Type B pancreatic cell (in vitro differentiated cells): ENCODE results near the gene SLX4IP. TPM values are rescaled to one million over a fixed set of nuclear protein-coding genes. Genes with fewer than 3 reads are reported as not detected.

Experiments used
- microRNA-seq: library from miRNA; unstranded; fragments of <30 nt; microRNA quantifications from one replicate; pipeline ENCODE4, GENCODE V29; 2020
- total RNA-seq: library from RNA; stranded (reverse); gene quantifications from 2 replicates; pipeline ENCODE4 v1.2.1, GENCODE V29; 2021; ENCODE audit warnings: low replicate concordance

The SLX4IP gene
- total RNA-seq, 1 donor from 2014 or later, result 8.5 TPM

Small RNA genes within 50 kb of the gene (microRNA-seq; reads per million reads assigned to microRNA genes)
- gene MIR6870, result not detected

Other genes with a start within 250 kb of the SLX4IP start
- 8.1 and 12.5 TPM in 2 replicates for gene SNAP25, start 216.5 kb upstream of the SLX4IP start, total RNA-seq
- gene MKKS, start 1.1 kb upstream of the SLX4IP start, total RNA-seq, result 16.2 and 19.9 TPM in 2 replicates
- gene JAG1, start 238.7 kb downstream of the SLX4IP start, total RNA-seq, result 31.9 and 58.4 TPM in 2 replicates